ENCODE data around the gene FOXP1. TPM values are rescaled to one million over a fixed set of nuclear protein-coding genes. Genes with fewer than 3 reads are reported as not detected.

Gene FOXP1
- total RNA-seq, 1 donor from 2014 or later, result 27.3 TPM

DNA sequence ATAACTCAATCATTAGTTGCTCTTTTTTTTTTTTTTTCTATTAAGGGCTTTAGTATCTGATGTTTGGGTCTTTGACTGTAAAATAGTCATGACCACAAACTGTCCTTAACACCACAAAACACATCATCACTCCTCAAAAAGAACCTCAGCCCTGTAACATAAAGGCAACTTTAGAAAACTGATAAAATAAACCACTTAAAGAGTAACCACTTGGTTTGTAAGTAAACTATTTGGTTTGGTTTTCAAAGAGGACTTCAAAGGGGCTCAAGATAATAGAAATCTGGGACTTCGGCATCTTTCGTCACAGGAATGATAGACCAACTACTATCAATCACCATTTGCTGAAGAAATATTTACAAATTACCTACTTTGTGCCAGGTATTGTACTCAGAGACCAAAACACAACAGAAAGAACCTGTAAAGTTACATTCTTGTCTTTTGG lies 167.8 kb downstream of the FOXP1 start:
- no peaks in the 10 kb centered on the region for H3K9me3 ChIP-seq (ENCODE audit: low read depth)
- no peak overlapping the region for H3K4me3 Mint-ChIP-seq
- no peaks in the 10 kb centered on the region for H3K36me3 Mint-ChIP-seq
- no peak overlapping the region for H3K4me2 ChIP-seq
- peaks cover 23% of the 10 kb centered on the region for H4K20me1 ChIP-seq (ENCODE audit: low read depth)
- no peak overlapping the region for H3K9ac ChIP-seq
- H3K79me2 ChIP-seq (ENCODE audit: low read depth), result no peaks in the 10 kb centered on the region
- H3K27me3 Mint-ChIP-seq (ENCODE audit: insufficient read depth, low read depth), result peaks cover 2% of the 10 kb centered on the region
- no peak overlapping the region for H3K4me3 ChIP-seq
- H3K4me1 Mint-ChIP-seq, result peaks cover 5% of the 10 kb centered on the region
- H3K27me3 ChIP-seq, result no peaks in the 10 kb centered on the region
- no peak for TF ChIP-seq EZH2phosphoT487 (IDR thresholded peaks at IDR 0.05)
- TF ChIP-seq, protein P1, sequence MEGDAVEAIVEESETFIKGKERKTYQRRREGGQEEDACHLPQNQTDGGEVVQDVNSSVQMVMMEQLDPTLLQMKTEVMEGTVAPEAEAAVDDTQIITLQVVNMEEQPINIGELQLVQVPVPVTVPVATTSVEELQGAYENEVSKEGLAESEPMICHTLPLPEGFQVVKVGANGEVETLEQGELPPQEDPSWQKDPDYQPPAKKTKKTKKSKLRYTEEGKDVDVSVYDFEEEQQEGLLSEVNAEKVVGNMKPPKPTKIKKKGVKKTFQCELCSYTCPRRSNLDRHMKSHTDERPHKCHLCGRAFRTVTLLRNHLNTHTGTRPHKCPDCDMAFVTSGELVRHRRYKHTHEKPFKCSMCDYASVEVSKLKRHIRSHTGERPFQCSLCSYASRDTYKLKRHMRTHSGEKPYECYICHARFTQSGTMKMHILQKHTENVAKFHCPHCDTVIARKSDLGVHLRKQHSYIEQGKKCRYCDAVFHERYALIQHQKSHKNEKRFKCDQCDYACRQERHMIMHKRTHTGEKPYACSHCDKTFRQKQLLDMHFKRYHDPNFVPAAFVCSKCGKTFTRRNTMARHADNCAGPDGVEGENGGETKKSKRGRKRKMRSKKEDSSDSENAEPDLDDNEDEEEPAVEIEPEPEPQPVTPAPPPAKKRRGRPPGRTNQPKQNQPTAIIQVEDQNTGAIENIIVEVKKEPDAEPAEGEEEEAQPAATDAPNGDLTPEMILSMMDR (IDR thresholded peaks at IDR 0.05), result no peak
- TF ChIP-seq EZH2 (IDR thresholded peaks at IDR 0.05), result no peak
- H3K27ac ChIP-seq, result no peak overlapping the region
- H2AFZ ChIP-seq (replicated peaks), result no peak overlapping the region
- no peaks in the 10 kb centered on the region for H3K9me3 Mint-ChIP-seq
- DNase-seq (ENCODE audit: low spot score), result no peak
- no peak overlapping the region for H3K27ac Mint-ChIP-seq
- no peaks in the 10 kb centered on the region for H3K36me3 ChIP-seq
- H3K4me1 ChIP-seq, result peaks cover 5% of the 10 kb centered on the region
- H3F3A ChIP-seq (ENCODE audit: low read depth), result no peaks in the 10 kb centered on the region

DNA sequence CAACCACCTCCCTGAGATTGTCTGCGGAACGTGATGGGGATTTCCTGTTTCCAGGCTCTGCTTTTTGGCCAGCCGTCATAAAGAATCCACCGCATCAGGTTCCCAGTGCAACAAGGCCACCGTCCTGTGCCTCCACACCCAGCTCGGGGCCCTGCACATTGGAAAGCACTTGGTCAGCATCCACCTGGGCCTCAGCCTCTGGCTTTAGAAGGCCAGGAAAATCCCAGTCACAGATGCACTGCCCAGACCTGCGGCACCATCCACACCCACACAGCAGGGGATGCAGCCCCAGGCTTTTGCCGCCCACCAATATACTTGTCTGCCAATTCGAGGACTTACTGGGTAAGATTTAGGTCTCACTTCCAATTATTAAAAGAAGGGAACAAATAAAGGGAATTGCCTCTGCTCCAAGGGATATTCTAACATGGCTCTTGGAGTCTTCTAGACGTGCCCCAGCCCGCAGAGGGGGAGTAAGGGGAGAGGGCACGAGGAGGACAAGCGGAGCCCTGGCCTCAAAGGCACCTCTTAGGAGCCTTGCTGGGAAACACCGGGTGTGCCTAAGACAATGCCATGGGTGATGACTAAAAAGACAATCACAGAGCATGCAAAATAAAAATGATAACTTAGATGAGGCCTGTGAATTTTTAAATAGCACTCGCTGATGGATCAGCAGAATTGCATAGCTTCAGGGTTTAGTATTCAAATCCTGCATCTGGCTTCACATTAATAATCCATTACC lies 169.2 kb downstream of the FOXP1 start:
- TF ChIP-seq EZH2phosphoT487 (IDR thresholded peaks at IDR 0.05) (no peak), EZH2 (IDR thresholded peaks at IDR 0.05) (no peak)
- TF ChIP-seq, protein P1 (IDR thresholded peaks at IDR 0.05), result no peak
- no peak overlapping the region for H2AFZ ChIP-seq (replicated peaks)
- Mint-ChIP-seq H3K36me3 (no peaks in the 10 kb centered on the region), H3K4me3 (no peak overlapping the region), H3K27ac (no peak overlapping the region), H3K4me1 (peaks cover 5% of the 10 kb centered on the region), H3K27me3 (ENCODE audit: insufficient read depth, low read depth) (peaks cover 2% of the 10 kb centered on the region), H3K9me3 (no peaks in the 10 kb centered on the region)
- no peaks in the 10 kb centered on the region for H3K79me2 ChIP-seq (ENCODE audit: low read depth)
- no peak overlapping the region for H3K27ac ChIP-seq
- H3K27me3 ChIP-seq, result no peaks in the 10 kb centered on the region
- no peaks in the 10 kb centered on the region for H3F3A ChIP-seq (ENCODE audit: low read depth)
- DNase-seq (ENCODE audit: low spot score), result no peak
- no peak overlapping the region for H3K9ac ChIP-seq
- H3K4me1 ChIP-seq, result peaks cover 5% of the 10 kb centered on the region
- no peaks in the 10 kb centered on the region for H3K9me3 ChIP-seq (ENCODE audit: low read depth)
- no peaks in the 10 kb centered on the region for H3K36me3 ChIP-seq
- no peak overlapping the region for H3K4me3 ChIP-seq
- H3K4me2 ChIP-seq, result no peak overlapping the region
- peaks cover 23% of the 10 kb centered on the region for H4K20me1 ChIP-seq (ENCODE audit: low read depth)

DNA sequence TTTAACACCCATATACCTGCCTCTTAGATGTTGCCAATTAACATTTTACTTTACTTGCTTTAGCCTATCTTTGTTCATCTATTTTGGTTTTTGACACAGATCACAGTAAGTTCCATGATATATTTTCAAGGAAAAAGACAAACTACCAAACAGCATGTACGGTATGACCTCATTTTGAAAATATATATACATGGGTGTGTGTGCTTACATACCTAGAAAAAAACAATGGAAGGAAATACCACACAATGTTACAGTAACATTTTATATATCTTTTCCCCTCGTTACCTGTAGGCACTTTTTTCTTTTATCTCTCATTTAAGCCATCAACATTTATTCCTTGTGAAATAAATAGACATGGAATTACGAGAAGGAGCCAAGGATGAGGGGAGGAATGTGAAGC lies 170.0 kb downstream of the FOXP1 start:
- no peaks in the 10 kb centered on the region for H3F3A ChIP-seq (ENCODE audit: low read depth)
- no peak overlapping the region for H3K4me3 ChIP-seq
- H3K9ac ChIP-seq, result no peak overlapping the region
- TF ChIP-seq EZH2 (IDR thresholded peaks at IDR 0.05) (no peak), EZH2phosphoT487 (IDR thresholded peaks at IDR 0.05) (no peak)
- TF ChIP-seq, protein P1 (IDR thresholded peaks at IDR 0.05), result no peak
- Mint-ChIP-seq H3K4me3 (no peak overlapping the region), H3K9me3 (no peaks in the 10 kb centered on the region), H3K36me3 (no peaks in the 10 kb centered on the region), H3K27ac (no peak overlapping the region), H3K4me1 (peaks cover 5% of the 10 kb centered on the region), H3K27me3 (ENCODE audit: insufficient read depth, low read depth) (peaks cover 2% of the 10 kb centered on the region)
- H3K9me3 ChIP-seq (ENCODE audit: low read depth), result no peaks in the 10 kb centered on the region
- no peaks in the 10 kb centered on the region for H3K36me3 ChIP-seq
- no peak overlapping the region for H2AFZ ChIP-seq (replicated peaks)
- H3K4me1 ChIP-seq, result peaks cover 5% of the 10 kb centered on the region
- peaks cover 23% of the 10 kb centered on the region for H4K20me1 ChIP-seq (ENCODE audit: low read depth)
- no peak overlapping the region for H3K4me2 ChIP-seq
- H3K27me3 ChIP-seq, result no peaks in the 10 kb centered on the region
- no peaks in the 10 kb centered on the region for H3K79me2 ChIP-seq (ENCODE audit: low read depth)
- no peak overlapping the region for H3K27ac ChIP-seq
- DNase-seq (ENCODE audit: low spot score), result no peak

Data from neural progenitor cell (in vitro differentiated cells).